Caco-2 (cell line): ENCODE data around the gene ATOH8. TPM values are rescaled to one million over a fixed set of nuclear protein-coding genes. Genes with fewer than 3 reads are reported as not detected.

ENCODE experiments used
- BruUV-seq: library from RNA; stranded (reverse); fragments of 400-500 nt; replicated peaks from 2 replicates; lab custom pipeline; 2021; lab: Mats Ljungman, UMichigan
- CTCF ChIA-PET: fragments of 300-600 bp; sonication (Branson Sonifier 250); formaldehyde crosslinking; loops from one replicate; lab custom pipeline; 2022; ENCODE audit warnings: antibody characterized with exemption; lab: Charles Lee
- POLR2A ChIA-PET: fragments of 300-600 bp; sonication (Branson Sonifier 250); formaldehyde crosslinking; loops from one replicate; lab custom pipeline; 2022; ENCODE audit warnings: antibody characterized with exemption; lab: Charles Lee
- DNase-seq, 2 experiments: peaks; one replicate each; pipeline versions ENCODE4 v3.0.0 to v3.0.0-alpha.2; 2020 to 2022
- H3K27me3 ChIP-seq: replicated peaks from 2 replicates; pipeline ENCODE4 v1.6.0; 2011; ENCODE audit warnings: low read length; ENCODE audit not compliant: control insufficient read depth, insufficient read depth
- H3K36me3 ChIP-seq: 2 replicates; pipeline ENCODE4 v1.5.1; 2011; ENCODE audit warnings: low read length; ENCODE audit not compliant: control insufficient read depth, insufficient read depth
- H3K4me1 ChIP-seq: fragments of 250-450 bp; sonication (Bioruptor Pico); 2 replicates; pipeline ENCODE4 v1.5.1; 2020; ENCODE audit warnings: mild to moderate bottlenecking
- H3K4me3 ChIP-seq: 2 replicates; pipeline ENCODE4 v1.5.1; 2011; ENCODE audit warnings: low read depth, mild to moderate bottlenecking, control low read depth, low read length
- H3K9me3 ChIP-seq: fragments of 250-450 bp; sonication (Bioruptor Pico); 2 replicates; pipeline ENCODE4 v1.5.1; 2020; ENCODE audit warnings: mild to moderate bottlenecking, moderate library complexity
- H3K27ac Mint-ChIP-seq: one replicate; pipeline ENCODE4 v1.8.0; 2022; ENCODE audit warnings: mixed read lengths; ENCODE audit not compliant: unreplicated experiment
- H3K27me3 Mint-ChIP-seq: one replicate; pipeline ENCODE4 v1.8.0; 2022; ENCODE audit warnings: mixed read lengths; ENCODE audit not compliant: insufficient read depth, unreplicated experiment
- H3K36me3 Mint-ChIP-seq: one replicate; pipeline ENCODE4 v1.8.0; 2022; ENCODE audit warnings: mild to moderate bottlenecking, mixed read lengths; ENCODE audit not compliant: insufficient read depth, unreplicated experiment
- H3K4me1 Mint-ChIP-seq: one replicate; pipeline ENCODE4 v1.8.0; 2022; ENCODE audit warnings: low read depth, mixed read lengths; ENCODE audit not compliant: unreplicated experiment
- H3K4me3 Mint-ChIP-seq: one replicate; pipeline ENCODE4 v1.8.0; 2022; ENCODE audit warnings: mild to moderate bottlenecking, moderate library complexity, mixed read lengths; ENCODE audit not compliant: unreplicated experiment
- H3K9me3 Mint-ChIP-seq: one replicate; pipeline ENCODE4 v1.8.0; 2022; ENCODE audit warnings: mixed read lengths; ENCODE audit not compliant: unreplicated experiment
- intact Hi-C: fragments of 100-400 bp; cut with micrococcal nuclease; formaldehyde crosslinking; loops from one replicate; pipeline ENCODE4 v1.10.0; 2022; ENCODE audit not compliant: unreplicated experiment
- total RNA-seq: library from RNA; stranded (reverse); gene quantifications from 2 replicates; pipeline ENCODE4 v1.2.3, GENCODE V29; 2022
- TF ChIP-seq, protein P1 (sequence below), 2 experiments: fragments of 200-600 bp in 1 of 2; IDR thresholded peaks; 1 replicate in 1 of 2; 2 replicates in 1 of 2; pipeline versions ENCODE4 v1.5.1 to v1.8.0; 2011 to 2022; ENCODE audit warnings: antibody characterized with exemption in 1 of 2, control low read depth in 1 of 2, inconsistent platforms in 1 of 2, low read depth in 1 of 2, low read length in 1 of 2, mild to moderate bottlenecking in 1 of 2, moderate library complexity in 1 of 2; ENCODE audit not compliant: insufficient read depth in 1 of 2, severe bottlenecking in 1 of 2, unreplicated experiment in 1 of 2

ATOH8 gene
- total RNA-seq, 1 experiment from 2014 or later: not detected

- Histone ChIP-seq H3K4me3 (no peak overlapping the region), H3K36me3 (no peaks in the 10 kb centered on the region), H3K4me1 (no peaks in the 10 kb centered on the region), H3K9me3 (no peaks in the 10 kb centered on the region), H3K27me3 (no peaks in the 10 kb centered on the region)
- no TSS peak for BruUV-seq
- DNase-seq: no peak
- Mint-ChIP-seq H3K4me1 (no peaks in the 10 kb centered on the region), H3K27ac (no peak overlapping the region), H3K9me3 (no peaks in the 10 kb centered on the region), H3K36me3 (no peaks in the 10 kb centered on the region), H3K4me3 (no peak overlapping the region), H3K27me3 (peaks cover 15% of the 10 kb centered on the region)
- TF ChIP-seq, protein P1, sequence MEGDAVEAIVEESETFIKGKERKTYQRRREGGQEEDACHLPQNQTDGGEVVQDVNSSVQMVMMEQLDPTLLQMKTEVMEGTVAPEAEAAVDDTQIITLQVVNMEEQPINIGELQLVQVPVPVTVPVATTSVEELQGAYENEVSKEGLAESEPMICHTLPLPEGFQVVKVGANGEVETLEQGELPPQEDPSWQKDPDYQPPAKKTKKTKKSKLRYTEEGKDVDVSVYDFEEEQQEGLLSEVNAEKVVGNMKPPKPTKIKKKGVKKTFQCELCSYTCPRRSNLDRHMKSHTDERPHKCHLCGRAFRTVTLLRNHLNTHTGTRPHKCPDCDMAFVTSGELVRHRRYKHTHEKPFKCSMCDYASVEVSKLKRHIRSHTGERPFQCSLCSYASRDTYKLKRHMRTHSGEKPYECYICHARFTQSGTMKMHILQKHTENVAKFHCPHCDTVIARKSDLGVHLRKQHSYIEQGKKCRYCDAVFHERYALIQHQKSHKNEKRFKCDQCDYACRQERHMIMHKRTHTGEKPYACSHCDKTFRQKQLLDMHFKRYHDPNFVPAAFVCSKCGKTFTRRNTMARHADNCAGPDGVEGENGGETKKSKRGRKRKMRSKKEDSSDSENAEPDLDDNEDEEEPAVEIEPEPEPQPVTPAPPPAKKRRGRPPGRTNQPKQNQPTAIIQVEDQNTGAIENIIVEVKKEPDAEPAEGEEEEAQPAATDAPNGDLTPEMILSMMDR (IDR thresholded peaks at IDR 0.05; ENCODE audit: insufficient read depth in 1 of 2, low read depth in 1 of 2, low read length in 1 of 2, severe bottlenecking in 1 of 2, unreplicated experiment in 1 of 2): no peak
- intact Hi-C loops: loop anchor here (5.0 kb wide), 1 partner anchor 58 kb away; no protein-coding TSS in a partner anchor
- POLR2A ChIA-PET: no interaction called here
- CTCF ChIA-PET: interaction anchor here (0.6 to 1.5 kb wide), 4 partner anchors 26 to 153 kb away, joined by 3 to 6 read pairs (median 3); no protein-coding TSS in a partner anchor
Observed at GRCh38 chr2:85704800-85705679, 48.8 kb upstream of the ATOH8 start.

- no TSS peak for BruUV-seq
- DNase-seq: peak in 1 of 2 experiments; percentile 65
- POLR2A ChIA-PET: no interaction called here
- Mint-ChIP-seq H3K27me3 (peaks cover 15% of the 10 kb centered on the region), H3K9me3 (no peaks in the 10 kb centered on the region), H3K4me3 (no peak overlapping the region), H3K36me3 (no peaks in the 10 kb centered on the region), H3K27ac (no peak overlapping the region), H3K4me1 (no peaks in the 10 kb centered on the region)
- CTCF ChIA-PET: interaction anchor here (1.2 to 1.5 kb wide), 3 partner anchors 27 to 154 kb away, joined by 3 to 6 read pairs (median 3); no protein-coding TSS in a partner anchor
- H3K4me1 ChIP-seq: no peaks in the 10 kb centered on the region
- no peaks in the 10 kb centered on the region for H3K36me3 ChIP-seq
- no peaks in the 10 kb centered on the region for H3K27me3 ChIP-seq
- TF ChIP-seq, protein P1 (IDR thresholded peaks at IDR 0.05; ENCODE audit: insufficient read depth in 1 of 2, low read depth in 1 of 2, low read length in 1 of 2, severe bottlenecking in 1 of 2, unreplicated experiment in 1 of 2): no peak
- H3K9me3 ChIP-seq: no peaks in the 10 kb centered on the region
- intact Hi-C loops: loop anchor here (5.0 kb wide), 1 partner anchor 58 kb away; no protein-coding TSS in a partner anchor
- no peak overlapping the region for H3K4me3 ChIP-seq
Observed at GRCh38 chr2:85705680-85706039, 48.1 kb upstream of the ATOH8 start.

- Histone ChIP-seq H3K9me3 (no peaks in the 10 kb centered on the region), H3K4me3 (no peak overlapping the region), H3K36me3 (no peaks in the 10 kb centered on the region), H3K4me1 (no peaks in the 10 kb centered on the region), H3K27me3 (no peaks in the 10 kb centered on the region)
- Mint-ChIP-seq H3K4me1 (no peaks in the 10 kb centered on the region), H3K27me3 (peaks cover 15% of the 10 kb centered on the region), H3K4me3 (no peak overlapping the region), H3K9me3 (no peaks in the 10 kb centered on the region), H3K27ac (no peak overlapping the region), H3K36me3 (no peaks in the 10 kb centered on the region)
- CTCF ChIA-PET: interaction anchor here (1.2 to 1.5 kb wide), 3 partner anchors 27 to 154 kb away, joined by 3 to 6 read pairs (median 3); no protein-coding TSS in a partner anchor
- POLR2A ChIA-PET: no interaction called here
- BruUV-seq: no TSS peak
- DNase-seq: no peak
- intact Hi-C loops: loop anchor here (5.0 kb wide), 1 partner anchor 59 kb away; no protein-coding TSS in a partner anchor
- TF ChIP-seq, protein P1 (IDR thresholded peaks at IDR 0.05; ENCODE audit: insufficient read depth in 1 of 2, low read depth in 1 of 2, low read length in 1 of 2, severe bottlenecking in 1 of 2, unreplicated experiment in 1 of 2): no peak
Observed at GRCh38 chr2:85706063-85706462, 47.7 kb upstream of the ATOH8 start.
